ENCODE results near the gene TRPV6. TPM values are rescaled to one million over a fixed set of nuclear protein-coding genes. Genes with fewer than 3 reads are reported as not detected.

Gene TRPV6
- total RNA-seq, 4 donors from 2014 or later, result 0.25 to 2.9 (median 1.2) TPM

DNA sequence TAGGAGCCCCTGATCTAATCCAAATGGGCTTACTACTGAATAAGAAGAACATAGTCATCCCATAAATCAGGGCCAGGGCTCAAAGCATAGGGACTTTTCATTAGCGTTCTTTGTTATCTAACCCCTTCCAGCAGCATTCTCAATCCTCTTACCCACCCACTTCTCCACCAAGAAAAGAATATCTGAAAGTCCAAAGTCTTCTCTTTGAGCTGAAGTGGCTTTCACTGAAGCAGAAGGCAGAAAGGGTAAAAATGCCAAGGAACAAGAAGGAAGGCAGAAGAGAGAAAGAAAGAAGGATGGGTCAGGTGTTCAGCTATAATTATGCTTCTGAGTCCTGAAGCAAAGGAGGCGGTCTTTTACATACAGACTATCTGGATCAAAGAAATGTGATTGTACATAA, 37.8 kb upstream of the TRPV6 start:
- no peak for TF ChIP-seq POLR2A (IDR thresholded peaks at IDR 0.05)
- TF ChIP-seq, protein P1, sequence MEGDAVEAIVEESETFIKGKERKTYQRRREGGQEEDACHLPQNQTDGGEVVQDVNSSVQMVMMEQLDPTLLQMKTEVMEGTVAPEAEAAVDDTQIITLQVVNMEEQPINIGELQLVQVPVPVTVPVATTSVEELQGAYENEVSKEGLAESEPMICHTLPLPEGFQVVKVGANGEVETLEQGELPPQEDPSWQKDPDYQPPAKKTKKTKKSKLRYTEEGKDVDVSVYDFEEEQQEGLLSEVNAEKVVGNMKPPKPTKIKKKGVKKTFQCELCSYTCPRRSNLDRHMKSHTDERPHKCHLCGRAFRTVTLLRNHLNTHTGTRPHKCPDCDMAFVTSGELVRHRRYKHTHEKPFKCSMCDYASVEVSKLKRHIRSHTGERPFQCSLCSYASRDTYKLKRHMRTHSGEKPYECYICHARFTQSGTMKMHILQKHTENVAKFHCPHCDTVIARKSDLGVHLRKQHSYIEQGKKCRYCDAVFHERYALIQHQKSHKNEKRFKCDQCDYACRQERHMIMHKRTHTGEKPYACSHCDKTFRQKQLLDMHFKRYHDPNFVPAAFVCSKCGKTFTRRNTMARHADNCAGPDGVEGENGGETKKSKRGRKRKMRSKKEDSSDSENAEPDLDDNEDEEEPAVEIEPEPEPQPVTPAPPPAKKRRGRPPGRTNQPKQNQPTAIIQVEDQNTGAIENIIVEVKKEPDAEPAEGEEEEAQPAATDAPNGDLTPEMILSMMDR (IDR thresholded peaks at IDR 0.05), result no peak
- DNase-seq, result no peak
- no peak overlapping the region for H3K27ac ChIP-seq
- no peaks in the 10 kb centered on the region for H3K9me3 ChIP-seq
- 49 to 67% methylated on average over 2 of the region's 2 CpGs for WGBS, 2 donors
- no peaks in the 10 kb centered on the region for H3K4me1 ChIP-seq
- no peak overlapping the region for H3K4me3 ChIP-seq (replicated peaks in 1 of 3)
- intact Hi-C loops (cut with DNase I), result no loop called here
- no peaks in the 10 kb centered on the region for H3K36me3 ChIP-seq
- no peaks in the 10 kb centered on the region for H3K27me3 ChIP-seq

DNA sequence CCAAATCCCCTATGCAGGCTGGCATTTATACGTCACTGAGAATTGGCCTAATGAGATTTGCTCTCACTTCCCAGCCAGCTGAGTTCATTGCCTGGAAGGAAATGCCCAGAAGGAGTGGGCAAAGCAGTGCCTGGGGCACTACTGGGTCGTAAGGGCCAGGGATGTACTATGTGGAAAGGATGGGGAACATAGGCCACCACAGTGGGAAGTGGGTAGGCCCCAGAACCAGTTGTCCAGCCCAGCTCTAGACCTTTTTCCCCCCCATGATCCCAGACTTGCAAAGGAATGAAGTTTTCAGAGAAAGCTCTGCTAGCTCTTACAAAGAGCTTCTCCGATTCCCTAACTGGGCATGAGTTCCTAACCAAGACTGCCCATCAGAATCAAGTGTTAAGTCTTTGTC, 34.1 kb upstream of the TRPV6 start:
- intact Hi-C loops (cut with DNase I), result no loop called here
- Histone ChIP-seq H3K36me3 (no peaks in the 10 kb centered on the region), H3K27ac (no peak overlapping the region), H3K9me3 (no peaks in the 10 kb centered on the region), H3K4me3 (replicated peaks in 1 of 3) (no peak overlapping the region), H3K27me3 (no peaks in the 10 kb centered on the region), H3K4me1 (no peaks in the 10 kb centered on the region)
- TF ChIP-seq, protein P1 (IDR thresholded peaks at IDR 0.05), result no peak
- TF ChIP-seq POLR2A (IDR thresholded peaks at IDR 0.05), result no peak
- 93% methylated on average over 3 of the region's 3 CpGs for whole genome bisulfite sequencing, 2 donors
- DNase-seq, result no peak

DNA sequence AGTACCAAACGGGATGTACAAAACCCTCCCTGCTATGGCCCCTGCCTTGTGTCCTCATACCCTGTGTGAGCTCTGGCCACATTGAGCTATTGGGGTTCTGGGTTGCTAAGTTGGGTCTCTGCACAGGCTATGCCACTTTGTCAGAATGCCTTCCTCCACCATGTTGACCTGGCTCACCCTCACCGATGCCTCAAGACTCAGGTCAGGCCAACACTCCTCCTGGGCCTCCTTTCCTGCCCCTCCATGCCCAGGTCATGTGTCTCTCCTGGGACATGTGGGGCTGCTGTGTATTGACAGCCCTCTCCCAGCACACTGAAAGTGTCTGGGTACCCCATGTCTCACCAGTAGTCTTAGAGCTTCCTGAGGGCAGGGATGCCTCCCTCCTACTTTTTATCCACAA, 33.4 kb upstream of the TRPV6 start:
- no peak for DNase-seq
- Histone ChIP-seq H3K4me1 (no peaks in the 10 kb centered on the region), H3K4me3 (replicated peaks in 1 of 3) (no peak overlapping the region), H3K36me3 (no peaks in the 10 kb centered on the region), H3K9me3 (no peaks in the 10 kb centered on the region), H3K27ac (no peak overlapping the region), H3K27me3 (no peaks in the 10 kb centered on the region)
- TF ChIP-seq POLR2A (IDR thresholded peaks at IDR 0.05), result no peak
- TF ChIP-seq, protein P1 (IDR thresholded peaks at IDR 0.05), result no peak
- intact Hi-C loops (cut with DNase I), result no loop called here
- 88 to 93% methylated on average over 2 of the region's 2 CpGs for WGBS, 2 donors

DNA sequence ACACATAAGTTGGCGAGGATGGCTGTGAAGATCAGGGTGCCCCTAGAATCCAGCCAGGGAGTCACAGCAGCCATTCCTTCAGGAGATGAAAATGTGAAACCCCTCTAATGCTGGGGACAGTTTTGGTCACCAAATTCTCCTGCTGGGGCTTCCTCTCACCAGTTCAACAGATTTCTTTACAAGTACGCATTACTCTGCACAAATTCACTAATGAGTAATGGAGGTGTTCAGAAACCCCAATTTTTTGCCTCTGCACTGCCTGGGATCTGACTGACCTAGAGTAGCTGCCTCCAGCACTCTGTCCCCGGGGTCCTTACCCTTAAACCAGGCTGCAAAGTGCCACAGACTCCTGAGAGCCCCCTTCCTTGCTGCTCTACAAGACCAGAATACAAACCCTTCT, 31.9 kb upstream of the TRPV6 start:
- Histone ChIP-seq H3K27me3 (no peaks in the 10 kb centered on the region), H3K36me3 (no peaks in the 10 kb centered on the region), H3K4me3 (replicated peaks in 1 of 3) (no peak overlapping the region), H3K27ac (no peak overlapping the region), H3K4me1 (no peaks in the 10 kb centered on the region), H3K9me3 (no peaks in the 10 kb centered on the region)
- no peak for DNase-seq
- WGBS, 2 donors, result 79 to 80% methylated on average over 3 of the region's 3 CpGs
- intact Hi-C loops (cut with DNase I), result no loop called here
- TF ChIP-seq POLR2A (IDR thresholded peaks at IDR 0.05), result no peak
- TF ChIP-seq, protein P1 (IDR thresholded peaks at IDR 0.05), result no peak

DNA sequence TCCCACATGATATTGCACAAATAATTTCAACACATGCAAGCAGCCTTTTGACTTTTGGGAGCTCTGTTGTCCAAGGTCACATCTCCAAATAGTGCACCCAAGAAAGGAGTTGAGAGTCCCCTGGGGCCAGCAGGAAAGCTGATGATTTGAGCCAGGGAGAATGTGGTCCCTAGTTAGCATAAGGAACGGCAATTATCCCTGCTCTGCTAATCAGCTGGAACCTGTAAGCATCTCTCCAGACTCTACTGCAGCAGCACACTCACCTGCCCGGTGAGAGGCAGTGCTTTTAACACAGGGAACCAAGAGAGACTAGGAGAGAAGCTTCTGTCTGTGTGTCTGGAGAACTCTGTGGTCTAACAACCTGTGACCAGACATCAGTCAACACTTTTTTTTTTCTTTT, 31.0 kb upstream of the TRPV6 start:
- whole genome bisulfite sequencing, 2 donors, result 10 to 17% methylated on average over 2 of the region's 2 CpGs

More for the DNA sequence above, 31.0 kb upstream of the TRPV6 start:
- Histone ChIP-seq H3K27me3 (no peaks in the 10 kb centered on the region), H3K4me3 (replicated peaks in 1 of 3) (no peak overlapping the region), H3K4me1 (no peaks in the 10 kb centered on the region), H3K27ac (no peak overlapping the region), H3K36me3 (no peaks in the 10 kb centered on the region), H3K9me3 (no peaks in the 10 kb centered on the region)
- intact Hi-C loops (cut with DNase I), result no loop called here
- peak; percentile 71 to 76 for DNase-seq
- TF ChIP-seq, protein P1 (IDR thresholded peaks at IDR 0.05), result no peak
- TF ChIP-seq POLR2A (IDR thresholded peaks at IDR 0.05), result no peak

Data from thyroid gland (tissue), 4 donors.